PC-9 (cell line): Measurements from ENCODE around the gene STX1A. TPM values are rescaled to one million over a fixed set of nuclear protein-coding genes. Genes with fewer than 3 reads are reported as not detected.

ENCODE experiments used
- BruUV-seq: library from RNA; stranded (reverse); fragments of 400-500 nt; replicated peaks from 2 replicates; lab custom pipeline; 2021; lab: Mats Ljungman, UMichigan
- CTCF ChIA-PET: fragments of 300-600 bp; sonication (Branson Sonifier 250); formaldehyde crosslinking; loops from one replicate; lab custom pipeline; 2022; ENCODE audit warnings: antibody characterized with exemption; lab: Charles Lee
- POLR2A ChIA-PET: fragments of 300-600 bp; sonication (Branson Sonifier 250); formaldehyde crosslinking; loops from one replicate; lab custom pipeline; 2022; ENCODE audit warnings: antibody characterized with exemption; ENCODE audit not compliant: unreplicated experiment; lab: Charles Lee
- DNase-seq, 2 experiments: peaks; one replicate each; pipeline versions ENCODE4 v3.0.0 to v3.0.0-alpha.2; 2015 to 2022; ENCODE audit warnings: mixed read lengths in 1 of 2
- H2AFZ ChIP-seq: fragments of 200-600 bp; sonication (generic); 2 replicates; pipeline ENCODE4 v1.8.1; 2017; ENCODE audit warnings: antibody characterized with exemption
- H3F3A ChIP-seq: fragments of 200-600 bp; sonication (generic); 2 replicates; pipeline ENCODE4 v1.8.1; 2017; ENCODE audit warnings: antibody characterized with exemption, mild to moderate bottlenecking, low read depth; ENCODE audit not compliant: insufficient read depth
- H3K27ac ChIP-seq: fragments of 200-600 bp; sonication (generic); 2 replicates; pipeline ENCODE4 v1.6.1; 2016; ENCODE audit warnings: mixed run types
- H3K27me3 ChIP-seq: fragments of 200-600 bp; sonication (generic); 2 replicates; pipeline ENCODE4 v1.6.1; 2016; ENCODE audit warnings: low read depth, mixed run types; ENCODE audit not compliant: insufficient read depth
- H3K36me3 ChIP-seq: fragments of 200-600 bp; sonication (generic); 2 replicates; pipeline ENCODE4 v1.6.1; 2016; ENCODE audit warnings: low read depth, mixed run types
- H3K4me1 ChIP-seq: fragments of 200-600 bp; sonication (generic); replicated peaks from 2 replicates; pipeline ENCODE4 v1.6.1; 2016; ENCODE audit warnings: mixed run types; ENCODE audit not compliant: insufficient read depth
- H3K4me2 ChIP-seq: fragments of 200-600 bp; sonication (generic); 2 replicates; pipeline ENCODE4 v1.6.1; 2017; ENCODE audit warnings: mixed run types
- H3K4me3 ChIP-seq: fragments of 200-600 bp; sonication (generic); 2 replicates; pipeline ENCODE4 v1.6.1; 2016; ENCODE audit warnings: mixed run types
- H3K79me2 ChIP-seq: fragments of 200-600 bp; sonication (generic); 2 replicates; pipeline ENCODE4 v1.6.1; 2017; ENCODE audit warnings: low read depth, mixed run types
- H3K9me2 ChIP-seq: fragments of 200-600 bp; sonication (generic); 2 replicates; pipeline ENCODE4 v1.8.1; 2017; ENCODE audit warnings: mild to moderate bottlenecking; ENCODE audit not compliant: insufficient read depth
- H3K9me3 ChIP-seq: fragments of 200-600 bp; sonication (generic); 2 replicates; pipeline ENCODE4 v1.8.1; 2016; ENCODE audit warnings: low read depth; ENCODE audit not compliant: insufficient read depth
- H4K20me1 ChIP-seq: fragments of 200-600 bp; sonication (generic); 2 replicates; pipeline ENCODE4 v1.8.1; 2017; ENCODE audit not compliant: insufficient read depth
- CTCF ChIP-seq: fragments of 200-600 bp; sonication (generic); conservative IDR thresholded peaks from 2 replicates; pipeline ENCODE4 v1.6.1; 2017; ENCODE audit warnings: mixed run types, antibody characterized with exemption, mild to moderate bottlenecking, moderate library complexity
- EZH2 ChIP-seq: fragments of 200-600 bp; sonication (generic); IDR thresholded peaks from 2 replicates; pipeline ENCODE4 v1.8.0; 2017; ENCODE audit warnings: antibody characterized with exemption, low read depth
- intact Hi-C: fragments of 100-400 bp; cut with micrococcal nuclease; formaldehyde crosslinking; loops from one replicate; pipeline ENCODE4 v1.10.0; 2022; ENCODE audit not compliant: unreplicated experiment
- total RNA-seq: library from RNA; stranded (reverse); gene quantifications from 2 replicates; pipeline ENCODE4 v1.2.3, GENCODE V29; 2021

Gene STX1A
- total RNA-seq, 1 experiment from 2014 or later: 39.1 TPM

GRCh38 chr7:73766556-73767229 lies 47.2 kb upstream of the STX1A start:
- H3K4me1 ChIP-seq: peaks cover 4% of the 10 kb centered on the region; the same call in 1 of the 2 replicates
- H3K36me3 ChIP-seq: no peaks in the 10 kb centered on the region
- TF ChIP-seq CTCF (no peak), EZH2 (no peak)
- ChIA-PET POLR2A (interaction anchor here (0.7 kb wide), 1 partner anchor 31 kb away, joined by 11 read pairs; no protein-coding TSS in a partner anchor), CTCF (no interaction called here)
- H3K9me2 ChIP-seq: no peaks in the 10 kb centered on the region
- no TSS peak for BruUV-seq
- intact Hi-C loops: no loop called here
- no peak overlapping the region for H3K4me3 ChIP-seq
- no peak overlapping the region for H3K27ac ChIP-seq
- no peaks in the 10 kb centered on the region for H4K20me1 ChIP-seq
- H3K27me3 ChIP-seq: no peaks in the 10 kb centered on the region
- H3F3A ChIP-seq: peaks cover 8% of the 10 kb centered on the region; the same call in 1 of the 2 replicates
- H2AFZ ChIP-seq: no peak overlapping the region
- no peaks in the 10 kb centered on the region for H3K79me2 ChIP-seq
- DNase-seq: no peak
- no peaks in the 10 kb centered on the region for H3K9me3 ChIP-seq
- no peak overlapping the region for H3K4me2 ChIP-seq

- H3K27ac ChIP-seq: no peak overlapping the region
- TF ChIP-seq EZH2 (no peak), CTCF (no peak)
- no peaks in the 10 kb centered on the region for H3K9me2 ChIP-seq
- POLR2A ChIA-PET: no interaction called here
- H3K27me3 ChIP-seq: no peaks in the 10 kb centered on the region
- BruUV-seq: no TSS peak
- CTCF ChIA-PET: no interaction called here
- H3K36me3 ChIP-seq: no peaks in the 10 kb centered on the region
- no peaks in the 10 kb centered on the region for H3K79me2 ChIP-seq
- no peaks in the 10 kb centered on the region for H3K9me3 ChIP-seq
- H2AFZ ChIP-seq: no peak overlapping the region
- no peak for DNase-seq
- H3K4me3 ChIP-seq: no peak overlapping the region
- peaks cover 7% of the 10 kb centered on the region; the same call in 1 of the 2 replicates for H3F3A ChIP-seq
- no peaks in the 10 kb centered on the region for H4K20me1 ChIP-seq
- intact Hi-C loops: no loop called here
- no peak overlapping the region for H3K4me2 ChIP-seq
- H3K4me1 ChIP-seq: no peaks in the 10 kb centered on the region
Observed at GRCh38 chr7:73762659-73762999, 43.2 kb upstream of the STX1A start.

GRCh38 chr7:73761854-73762658 lies 42.6 kb upstream of the STX1A start:
- ChIA-PET POLR2A (no interaction called here), CTCF (no interaction called here)
- no peaks in the 10 kb centered on the region for H4K20me1 ChIP-seq
- H3K4me3 ChIP-seq: no peak overlapping the region
- no TSS peak for BruUV-seq
- H2AFZ ChIP-seq: no peak overlapping the region
- intact Hi-C loops: no loop called here
- no peaks in the 10 kb centered on the region for H3K9me3 ChIP-seq
- no peak overlapping the region for H3K4me2 ChIP-seq
- H3K9me2 ChIP-seq: no peaks in the 10 kb centered on the region
- no peaks in the 10 kb centered on the region for H3K79me2 ChIP-seq
- H3F3A ChIP-seq: peaks cover 7% of the 10 kb centered on the region; the same call in 1 of the 2 replicates
- H3K36me3 ChIP-seq: no peaks in the 10 kb centered on the region
- no peak for TF ChIP-seq CTCF
- TF ChIP-seq EZH2: no peak
- no peak for DNase-seq
- no peaks in the 10 kb centered on the region for H3K27me3 ChIP-seq
- no peak overlapping the region for H3K27ac ChIP-seq
- H3K4me1 ChIP-seq: no peaks in the 10 kb centered on the region
